ENCODE measurements around the gene SPEN. TPM values are rescaled to one million over a fixed set of nuclear protein-coding genes. Genes with fewer than 3 reads are reported as not detected.

Gene SPEN
- total RNA-seq, 3 donors from 2014 or later: 48.7 to 60.3 (median 50.6) TPM

DNA sequence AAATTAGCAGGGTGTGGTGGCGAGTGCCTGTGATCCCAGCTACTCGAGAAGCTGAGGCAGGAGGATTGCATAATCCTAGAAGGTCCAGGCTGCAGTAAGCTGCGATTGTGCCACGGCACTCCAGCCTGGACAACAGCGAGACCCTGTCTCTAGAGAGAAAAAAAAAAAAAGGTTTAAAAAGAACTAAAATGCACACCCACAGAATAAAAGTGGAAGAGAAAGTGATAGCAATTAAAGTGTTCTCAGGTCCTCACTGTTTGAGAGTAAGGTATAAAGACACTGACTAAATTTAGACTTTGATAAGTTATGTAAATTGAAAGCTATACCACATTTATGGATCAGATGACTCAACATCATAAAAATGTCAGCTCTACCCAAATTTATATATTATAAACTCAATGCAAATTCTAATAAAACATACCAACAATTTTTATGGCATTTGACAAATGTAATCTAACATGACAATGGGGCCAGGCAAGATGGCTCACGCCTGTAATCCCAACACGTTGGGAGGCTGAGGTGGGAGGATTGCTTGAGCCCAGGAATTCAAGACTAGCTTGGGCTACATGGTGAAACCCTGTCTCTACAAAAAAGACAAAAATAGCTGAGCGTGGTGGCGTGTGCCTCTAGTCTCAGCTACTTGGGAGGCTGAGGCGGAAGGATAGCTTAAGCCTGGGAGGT is 116.6 kb downstream of the SPEN start:
- TF ChIP-seq CTCF (IDR thresholded peaks at IDR 0.05): no peak
- no peak for DNase-seq
- peak; percentile 88 for ATAC-seq
- no peak overlapping the region for H3K4me3 ChIP-seq
- no peaks in the 10 kb centered on the region for H3K9me3 ChIP-seq
- peaks cover 15% of the 10 kb centered on the region for H3K4me1 ChIP-seq (ENCODE audit: low read depth)
- H3K36me3 ChIP-seq (ENCODE audit: low read depth): no peaks in the 10 kb centered on the region
- intact Hi-C loops (cut with DNase I, micrococcal nuclease): no loop called here

- Histone ChIP-seq H3K9me3 (no peaks in the 10 kb centered on the region), H3K36me3 (ENCODE audit: low read depth) (no peaks in the 10 kb centered on the region), H3K4me3 (no peak overlapping the region), H3K4me1 (ENCODE audit: low read depth) (peaks cover 15% of the 10 kb centered on the region)
- no peak for DNase-seq
- intact Hi-C loops (cut with DNase I, micrococcal nuclease): no loop called here
- no peak for ATAC-seq
- TF ChIP-seq CTCF (IDR thresholded peaks at IDR 0.05): no peak
Observed at GRCh38 chr1:15965228-15965767, 117.8 kb downstream of the SPEN start.

DNA sequence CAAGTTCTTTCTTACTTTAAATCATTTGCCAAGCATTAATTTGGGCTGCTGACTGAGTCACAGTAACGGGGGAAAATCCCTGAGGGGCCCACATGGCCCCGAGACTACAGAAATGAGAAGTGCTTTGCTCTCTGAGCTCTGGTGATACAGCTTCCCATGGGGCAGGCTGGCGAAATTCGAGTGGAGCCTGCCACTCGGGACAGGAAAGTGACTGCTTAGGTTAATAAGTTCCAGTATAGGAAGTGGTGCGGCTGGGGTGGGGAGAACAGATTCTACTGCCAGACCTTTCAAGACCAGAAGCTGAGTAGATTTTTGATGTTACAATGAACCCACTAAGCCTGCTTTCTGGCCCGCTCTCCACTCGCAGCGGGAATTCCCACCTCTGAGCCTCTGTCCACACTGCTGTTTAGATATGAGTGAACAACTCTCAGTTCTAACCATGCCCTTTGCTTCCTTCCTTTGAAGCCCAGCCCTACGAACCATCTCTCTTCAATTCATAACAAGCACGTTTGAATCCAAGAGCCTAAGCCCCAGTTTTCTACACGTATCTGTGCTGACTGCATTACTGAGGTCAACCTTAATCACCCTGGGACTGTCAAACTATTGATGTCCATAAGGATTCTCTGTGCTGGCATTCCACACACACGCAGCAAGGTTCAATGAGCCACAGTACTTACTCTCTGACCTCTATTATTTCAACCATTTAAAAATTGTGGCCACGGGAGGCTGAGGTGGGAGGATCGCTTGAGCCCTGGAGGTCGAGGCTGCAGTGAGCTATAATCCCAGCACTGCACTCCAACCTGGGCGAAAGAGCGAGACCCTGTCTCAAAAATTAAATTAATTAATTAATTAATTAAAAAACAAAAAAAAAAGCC is 118.8 kb downstream of the SPEN start:
- Histone ChIP-seq H3K4me3 (no peak overlapping the region), H3K4me1 (ENCODE audit: low read depth) (peaks cover 15% of the 10 kb centered on the region), H3K36me3 (ENCODE audit: low read depth) (no peaks in the 10 kb centered on the region), H3K9me3 (no peaks in the 10 kb centered on the region)
- DNase-seq (peak in 2 of 3 donors; percentile 22 to 65), ATAC-seq (peak; percentile 42)
- no peak for TF ChIP-seq CTCF (IDR thresholded peaks at IDR 0.05)
- intact Hi-C loops (cut with DNase I, micrococcal nuclease): no loop called here

DNA sequence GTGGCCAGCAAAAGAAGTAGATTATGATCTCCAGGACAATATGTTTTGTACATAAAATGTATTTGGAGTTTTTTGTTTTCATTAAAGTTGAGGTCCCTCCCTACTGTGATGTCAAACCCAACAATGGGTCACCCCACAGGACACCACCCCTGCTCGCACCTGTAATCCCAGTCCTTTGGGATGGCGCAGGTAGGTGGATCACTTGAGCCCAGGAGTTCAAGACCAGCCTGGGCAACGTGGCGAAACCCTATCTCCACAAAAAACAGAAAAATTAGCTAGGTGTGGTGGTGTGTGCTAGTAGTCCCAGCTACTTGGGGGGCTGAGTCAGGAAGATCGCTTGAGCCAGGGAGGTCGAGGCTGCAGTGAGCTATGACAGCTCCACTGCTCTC is 119.4 kb downstream of the SPEN start:
- no peaks in the 10 kb centered on the region for H3K9me3 ChIP-seq
- ATAC-seq (no peak), DNase-seq (no peak)
- no peak for TF ChIP-seq CTCF (IDR thresholded peaks at IDR 0.05)
- intact Hi-C loops (cut with DNase I, micrococcal nuclease): no loop called here
- H3K4me1 ChIP-seq (ENCODE audit: low read depth): peaks cover 15% of the 10 kb centered on the region
- no peaks in the 10 kb centered on the region for H3K36me3 ChIP-seq (ENCODE audit: low read depth)
- no peak overlapping the region for H3K4me3 ChIP-seq

DNA sequence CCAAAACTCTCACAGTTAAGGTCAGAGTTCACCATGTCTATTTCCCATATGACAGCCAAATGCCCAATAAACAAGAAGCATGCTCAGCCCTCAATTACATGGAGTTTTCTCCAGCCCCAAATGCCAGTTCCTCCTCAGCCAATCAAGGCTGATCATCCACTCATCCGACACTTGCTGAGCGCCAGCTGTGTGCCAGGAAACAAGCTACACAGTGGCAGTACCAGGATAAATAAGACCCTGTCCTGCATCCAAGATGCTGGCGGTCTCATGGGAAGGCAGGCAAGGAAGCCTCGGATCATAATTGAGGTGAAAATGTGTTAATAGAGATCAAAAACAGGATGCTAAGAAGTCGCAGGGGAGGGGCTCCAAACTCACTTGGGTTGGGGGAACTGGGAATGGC is 120.7 kb downstream of the SPEN start:
- DNase-seq: no peak
- Histone ChIP-seq H3K9me3 (no peaks in the 10 kb centered on the region), H3K4me1 (ENCODE audit: low read depth) (peaks cover 15% of the 10 kb centered on the region), H3K4me3 (no peak overlapping the region), H3K36me3 (ENCODE audit: low read depth) (no peaks in the 10 kb centered on the region)
- no peak for TF ChIP-seq CTCF (IDR thresholded peaks at IDR 0.05)
- intact Hi-C loops (cut with DNase I, micrococcal nuclease): no loop called here
- no peak for ATAC-seq
